Fibroblast of the aortic adventitia (primary cell): ENCODE measurements around the gene FAF2. TPM values are rescaled to one million over a fixed set of nuclear protein-coding genes. Genes with fewer than 3 reads are reported as not detected.
"Not testable (repeated sequence)": the region's sequence is repeated elsewhere in the genome, so short reads cannot be mapped to it uniquely, and the experiment has no call there.

Experiments used
- DNase-seq: peaks from one replicate; pipeline ENCODE4 v3.0.0-alpha.2; 2010; ENCODE audit warnings: low read depth
- H3K4me3 ChIP-seq: 2 replicates; pipeline ENCODE4 v1.5.1; 2011; ENCODE audit warnings: low read depth, mild to moderate bottlenecking, control low read depth, low read length, moderate library complexity
- total RNA-seq: library from RNA; depleted of rRNA; stranded (reverse); fragments of >200 nt; gene quantifications from 2 replicates; pipeline ENCODE4 v1.2.3, GENCODE V29; 2012; ENCODE audit warnings: low replicate concordance
- TF ChIP-seq, protein P1 (sequence below): IDR thresholded peaks from 2 replicates; pipeline ENCODE4 v1.5.1; 2011; ENCODE audit warnings: mild to moderate bottlenecking, low read length, control low read depth, inconsistent platforms; ENCODE audit not compliant: insufficient read depth

The FAF2 gene
- total RNA-seq, 1 donor: 45.3 TPM

DNA sequence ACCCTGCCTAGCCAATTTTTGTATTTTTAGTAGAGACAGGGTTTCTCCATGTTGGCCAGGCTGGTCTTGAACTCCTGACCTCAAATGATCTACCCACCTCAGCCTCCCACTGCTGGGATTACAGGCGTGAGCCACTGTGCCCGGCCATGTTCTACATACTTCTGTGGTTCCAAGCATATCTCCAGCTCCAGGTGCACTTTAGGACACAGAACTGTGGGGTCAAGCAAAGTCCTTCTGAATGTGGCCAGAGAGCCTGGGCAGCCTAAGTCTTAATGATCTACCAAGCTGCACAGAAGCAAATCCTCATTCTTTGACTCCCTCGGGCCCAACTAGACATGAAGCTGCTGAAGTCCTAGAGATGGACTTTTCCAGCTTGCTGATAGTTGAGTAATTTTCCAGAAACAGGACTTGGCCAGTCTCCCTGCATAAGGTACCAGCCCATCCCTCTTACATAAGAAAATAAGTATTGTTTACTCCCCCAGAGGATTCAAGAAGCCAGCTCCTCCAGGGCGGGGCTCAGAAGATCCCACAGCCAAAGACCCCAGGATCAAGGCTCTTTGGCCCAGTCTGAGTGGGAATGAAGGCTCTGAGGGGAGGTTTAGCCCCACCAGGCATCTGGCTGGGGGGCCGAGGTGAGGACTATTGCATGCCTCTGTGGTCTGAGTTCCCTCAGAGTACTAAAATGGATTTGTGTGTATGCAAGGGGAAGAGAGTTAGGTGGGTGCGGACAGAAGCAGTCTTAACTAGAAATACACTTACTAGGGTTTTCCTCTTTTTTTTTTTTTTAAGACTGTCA, 40.5 kb upstream of the FAF2 start:
- DNase-seq: peak; percentile 59
- H3K4me3 ChIP-seq: no peak overlapping the region

DNA sequence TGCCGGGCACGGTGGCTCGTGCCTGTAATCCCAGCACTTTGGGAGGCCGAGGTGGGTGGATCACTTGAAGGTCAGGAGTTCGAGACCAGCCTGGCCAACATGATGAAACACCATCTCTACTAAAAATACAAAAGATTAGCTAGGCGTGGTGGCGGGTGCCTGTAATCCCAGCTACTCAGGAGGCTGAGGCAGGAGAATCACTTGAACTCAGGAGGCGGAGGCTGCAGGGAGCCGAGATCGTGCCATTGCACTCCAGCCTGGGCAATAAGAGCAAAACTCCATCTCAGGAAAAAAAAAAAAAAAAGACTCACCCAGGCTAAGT, 40.0 kb upstream of the FAF2 start:
- not testable (repeated sequence) for H3K4me3 ChIP-seq, DNase-seq

More for the DNA sequence above, 40.5 kb upstream of the FAF2 start:
- TF ChIP-seq, protein P1, sequence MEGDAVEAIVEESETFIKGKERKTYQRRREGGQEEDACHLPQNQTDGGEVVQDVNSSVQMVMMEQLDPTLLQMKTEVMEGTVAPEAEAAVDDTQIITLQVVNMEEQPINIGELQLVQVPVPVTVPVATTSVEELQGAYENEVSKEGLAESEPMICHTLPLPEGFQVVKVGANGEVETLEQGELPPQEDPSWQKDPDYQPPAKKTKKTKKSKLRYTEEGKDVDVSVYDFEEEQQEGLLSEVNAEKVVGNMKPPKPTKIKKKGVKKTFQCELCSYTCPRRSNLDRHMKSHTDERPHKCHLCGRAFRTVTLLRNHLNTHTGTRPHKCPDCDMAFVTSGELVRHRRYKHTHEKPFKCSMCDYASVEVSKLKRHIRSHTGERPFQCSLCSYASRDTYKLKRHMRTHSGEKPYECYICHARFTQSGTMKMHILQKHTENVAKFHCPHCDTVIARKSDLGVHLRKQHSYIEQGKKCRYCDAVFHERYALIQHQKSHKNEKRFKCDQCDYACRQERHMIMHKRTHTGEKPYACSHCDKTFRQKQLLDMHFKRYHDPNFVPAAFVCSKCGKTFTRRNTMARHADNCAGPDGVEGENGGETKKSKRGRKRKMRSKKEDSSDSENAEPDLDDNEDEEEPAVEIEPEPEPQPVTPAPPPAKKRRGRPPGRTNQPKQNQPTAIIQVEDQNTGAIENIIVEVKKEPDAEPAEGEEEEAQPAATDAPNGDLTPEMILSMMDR: no peak

DNA sequence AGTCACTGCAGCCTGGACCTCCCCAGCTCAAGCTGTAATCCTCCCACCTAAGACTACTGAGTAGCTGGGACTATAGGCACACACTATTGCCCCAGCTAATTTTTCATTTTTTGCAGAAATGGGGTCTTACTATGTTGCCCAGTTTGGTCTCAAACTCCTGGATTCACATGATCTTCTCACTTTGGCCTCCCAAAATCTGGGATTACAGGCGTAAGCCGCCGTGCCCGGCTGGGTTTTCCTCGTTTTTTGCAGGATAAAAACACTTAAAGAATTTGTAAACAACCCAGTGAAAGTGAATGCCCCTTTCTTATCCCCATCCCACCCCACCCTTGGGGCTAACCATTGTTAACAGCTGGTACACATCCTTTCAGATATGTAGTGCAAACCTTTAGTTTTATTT, 39.6 kb upstream of the FAF2 start:
- no peak overlapping the region for H3K4me3 ChIP-seq
- TF ChIP-seq, protein P1: no peak
- no peak for DNase-seq

DNA sequence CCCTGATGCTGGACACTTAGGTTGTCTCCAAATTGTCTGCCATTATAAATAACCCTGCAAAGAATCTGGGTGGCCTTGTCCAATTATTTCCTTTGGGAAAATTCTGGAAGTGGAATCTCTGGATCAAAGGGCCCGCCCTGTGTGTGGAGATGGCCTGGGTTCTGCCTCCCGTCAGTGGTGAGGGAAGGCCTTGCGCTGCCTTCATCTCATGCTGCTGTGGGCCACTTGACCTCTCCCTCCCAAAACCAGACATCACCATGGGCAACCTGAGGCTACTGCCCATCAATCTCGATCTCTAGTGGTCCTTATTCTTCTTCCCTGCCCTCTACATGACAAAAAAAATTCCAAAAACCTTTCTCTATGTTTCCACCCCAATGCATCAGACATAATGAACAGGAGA, 38.4 kb upstream of the FAF2 start:
- no peak for DNase-seq
- TF ChIP-seq, protein P1: no peak
- no peak overlapping the region for H3K4me3 ChIP-seq

DNA sequence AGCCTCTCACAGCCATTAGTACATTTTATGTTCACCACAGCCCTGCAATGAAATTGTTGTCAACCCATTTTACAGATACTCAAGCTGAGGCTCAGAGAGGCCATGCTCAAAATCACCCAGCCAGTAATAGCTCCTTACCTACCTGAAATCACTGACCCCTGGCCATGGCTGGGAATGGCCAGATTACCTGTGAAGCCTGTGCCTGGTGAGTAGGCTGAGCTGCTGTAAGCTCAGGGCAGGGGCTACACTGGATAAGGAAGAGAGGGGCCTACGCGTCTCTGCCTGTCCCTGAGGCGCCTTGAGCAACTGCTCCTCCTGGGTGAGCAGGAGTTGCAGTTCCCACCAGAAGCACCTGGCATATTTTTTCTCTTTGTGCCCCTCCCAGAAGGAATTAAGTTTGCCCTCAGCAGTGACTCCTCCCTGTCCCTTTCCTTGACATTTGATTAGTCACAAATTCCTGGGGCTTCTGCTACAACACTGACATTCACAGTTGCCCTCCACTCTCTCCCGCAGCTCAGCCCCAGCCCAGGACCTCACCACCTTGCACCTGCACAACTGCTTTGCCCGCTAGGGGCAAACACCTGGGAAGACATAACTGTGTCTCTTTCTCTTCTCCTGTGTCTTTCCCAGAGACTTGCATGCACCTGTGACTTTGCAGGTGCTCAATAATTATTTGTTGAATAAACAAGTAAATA, 37.6 kb upstream of the FAF2 start:
- TF ChIP-seq, protein P1: no peak
- no peak for DNase-seq
- no peak overlapping the region for H3K4me3 ChIP-seq

DNA sequence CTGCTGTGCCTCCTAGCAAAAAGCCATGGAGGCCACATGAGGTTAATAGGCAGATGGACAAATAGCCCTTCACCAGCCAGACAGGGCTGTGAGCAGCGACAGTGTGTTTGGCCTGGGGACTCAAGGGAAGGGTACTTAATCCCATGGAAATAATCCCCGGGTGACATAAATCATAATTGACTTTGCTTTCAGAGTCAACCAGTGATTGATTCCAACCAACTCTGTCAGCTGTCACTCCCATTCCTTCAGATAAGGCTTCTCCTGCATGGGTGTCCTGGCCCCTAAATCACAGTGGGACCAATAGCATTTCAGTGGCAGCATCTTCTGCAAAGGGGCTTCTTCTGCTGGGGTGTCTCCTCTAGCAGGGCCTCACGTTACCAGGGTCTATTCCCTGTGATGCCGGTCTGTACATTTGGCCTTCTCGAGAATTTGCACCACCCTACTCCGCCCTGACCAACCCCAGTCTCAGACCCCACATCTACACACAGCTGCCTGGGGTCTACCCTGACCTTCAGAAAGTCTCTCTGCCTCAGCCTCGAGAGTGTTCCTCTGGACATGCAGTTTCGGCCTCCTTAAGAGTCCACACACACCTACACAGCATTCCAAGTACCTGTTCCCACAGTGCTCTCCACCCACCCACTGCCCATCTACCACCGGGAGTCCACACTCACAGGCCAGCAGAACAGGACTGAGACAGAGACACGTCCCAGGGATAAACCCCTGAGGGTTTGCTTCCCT, 35.5 kb upstream of the FAF2 start:
- H3K4me3 ChIP-seq: no peak overlapping the region
- no peak for DNase-seq
- TF ChIP-seq, protein P1: no peak

DNA sequence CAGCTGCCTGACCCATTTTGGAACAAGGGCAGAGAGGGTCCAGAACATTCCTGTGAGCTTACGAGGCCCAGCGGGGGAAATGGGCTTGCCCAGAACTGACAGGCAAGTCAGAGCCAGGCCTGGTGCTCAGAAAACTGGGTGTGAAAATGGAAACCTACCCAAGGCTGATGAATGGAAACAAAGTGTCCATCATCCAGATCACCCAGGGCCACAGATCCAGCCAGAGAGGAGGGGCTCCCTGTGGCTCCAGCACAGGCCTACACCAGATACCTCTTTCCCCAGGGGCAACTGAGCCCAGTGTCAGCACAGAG, 35.0 kb upstream of the FAF2 start:
- H3K4me3 ChIP-seq: peak overlapping the region; percentile 5
- DNase-seq: peak; percentile 64
- TF ChIP-seq, protein P1: no peak
